Right renal pelvis (tissue), 4 donors: ENCODE measurements around the gene NFE2. TPM values are rescaled to one million over a fixed set of nuclear protein-coding genes. Genes with fewer than 3 reads are reported as not detected.
A peak's percentile ranks its signal among the peaks of the same experiment; 100 is the strongest.
"Not testable (repeated sequence)": the region's sequence is repeated elsewhere in the genome, so short reads cannot be mapped to it uniquely, and the experiment has no call there.

Experiments used
- DNase-seq, 4 donors: peaks; one replicate each; pipeline ENCODE4 v3.0.0-alpha.2; 2013; ENCODE audit warnings: low read depth in 4 of 4, low spot score in 3 of 4, missing footprints in 1 of 4
- polyA plus RNA-seq, 4 donors: library from polyadenylated mRNA; unstranded; fragments of 120-200 nt; gene quantifications; one replicate each; pipeline ENCODE4 v1.2.1, GENCODE V29; 2013; ENCODE audit not compliant: insufficient read length in 4 of 4

NFE2 gene
- polyA plus RNA-seq, 4 donors, result 2.0 to 4.8 (median 2.4) TPM

DNA sequence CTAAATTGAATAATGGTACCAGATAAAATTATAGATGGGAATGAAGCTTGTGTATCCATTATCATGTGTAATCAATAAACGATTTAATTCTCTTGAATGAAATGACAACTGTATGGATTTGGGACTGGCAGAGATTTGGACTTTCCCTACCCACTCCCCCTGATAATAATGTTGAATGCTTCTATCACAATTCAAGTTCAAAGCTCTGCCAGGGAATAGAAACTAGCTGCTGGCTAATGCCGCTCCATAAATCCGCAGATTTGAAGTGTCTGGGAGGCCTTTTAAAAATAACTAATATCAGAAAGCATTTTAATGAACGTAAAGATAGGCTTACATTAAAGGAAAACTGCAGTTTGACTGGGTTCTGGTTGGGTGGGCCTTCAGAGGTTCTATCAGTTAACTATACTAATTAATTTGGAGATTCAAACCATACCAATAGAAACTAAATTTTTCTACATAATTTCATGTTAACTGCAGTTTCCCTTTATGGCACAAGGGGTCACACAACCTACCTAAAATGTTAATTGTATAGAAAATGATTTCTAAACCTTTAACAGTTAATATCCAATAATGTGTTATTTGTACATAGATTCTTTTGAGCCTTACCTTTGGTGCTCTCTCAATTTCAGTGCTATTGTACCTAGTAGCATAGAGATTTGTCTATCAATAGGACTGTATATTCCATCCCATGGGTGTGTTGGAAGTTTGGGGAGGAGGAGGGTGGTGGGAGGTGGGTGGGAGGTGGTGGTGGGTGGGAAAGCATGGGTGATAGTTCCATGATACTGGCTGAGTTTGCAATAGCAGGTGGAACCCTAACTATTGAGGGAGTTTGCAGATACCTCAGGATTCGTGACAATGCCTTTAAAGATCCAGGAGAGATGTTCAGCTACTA is 15.4 kb downstream of the NFE2 start:
- no peak for DNase-seq

DNA sequence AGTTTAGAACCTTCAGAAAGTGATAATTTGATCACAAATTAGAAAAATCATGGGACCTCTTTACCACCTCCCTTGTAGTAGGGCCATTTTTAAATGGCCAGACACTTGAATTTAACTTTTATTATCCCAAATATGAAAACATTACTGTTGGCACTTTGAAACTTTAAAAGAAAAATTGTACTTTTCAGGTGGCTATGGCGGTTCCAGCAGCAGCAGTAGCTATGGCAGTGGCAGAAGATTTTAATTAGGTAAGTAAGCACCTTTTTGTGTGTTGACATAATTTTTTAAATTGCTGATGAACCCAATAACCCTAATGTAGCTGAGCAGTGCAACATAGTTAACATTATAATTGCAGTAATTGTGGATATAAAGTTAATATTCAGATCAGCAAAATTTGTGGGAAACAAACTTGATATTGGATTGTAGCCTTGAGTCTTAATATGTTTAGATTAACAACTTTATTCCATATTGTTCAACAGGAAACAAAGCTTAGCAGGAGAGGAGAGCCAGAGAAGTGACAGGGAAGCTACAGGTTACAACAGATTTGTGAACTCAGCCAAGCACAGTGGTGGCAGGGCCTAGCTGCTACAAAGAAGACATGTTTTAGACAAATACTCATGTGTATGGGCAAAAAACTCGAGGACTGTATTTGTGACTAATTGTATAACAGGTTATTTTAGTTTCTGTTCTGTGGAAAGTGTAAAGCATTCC is 16.6 kb downstream of the NFE2 start:
- not testable (repeated sequence) for DNase-seq

DNA sequence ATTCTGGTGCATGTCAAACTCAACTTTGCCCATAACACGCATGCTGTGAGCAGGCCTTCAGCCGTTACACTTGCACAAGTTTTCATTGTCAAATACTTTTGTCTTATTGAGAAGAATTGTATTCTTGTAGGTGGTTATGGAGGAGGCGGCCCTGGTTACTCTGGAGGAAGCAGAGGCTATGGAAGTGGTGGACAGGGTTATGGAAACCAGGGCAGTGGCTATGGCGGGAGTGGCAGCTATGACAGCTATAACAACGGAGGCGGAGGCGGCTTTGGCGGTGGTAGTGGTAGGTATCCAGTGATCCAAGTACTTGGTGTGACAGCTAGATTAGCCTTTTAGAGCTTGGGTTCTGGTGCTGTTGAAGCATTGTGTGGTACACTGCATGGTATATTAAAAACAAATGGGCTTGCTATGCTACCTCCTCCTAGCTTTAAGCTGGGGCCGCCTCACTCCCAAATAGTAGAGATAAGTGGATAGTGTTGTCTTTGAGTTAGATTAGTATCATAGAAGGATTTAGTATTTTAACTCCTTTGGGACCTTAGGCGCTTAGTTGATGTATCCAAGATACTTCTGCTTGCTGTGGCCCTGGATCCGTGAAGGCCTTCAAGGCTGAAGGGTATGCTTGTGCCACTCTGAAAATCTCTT is 17.7 kb downstream of the NFE2 start:
- no peak for DNase-seq

DNA sequence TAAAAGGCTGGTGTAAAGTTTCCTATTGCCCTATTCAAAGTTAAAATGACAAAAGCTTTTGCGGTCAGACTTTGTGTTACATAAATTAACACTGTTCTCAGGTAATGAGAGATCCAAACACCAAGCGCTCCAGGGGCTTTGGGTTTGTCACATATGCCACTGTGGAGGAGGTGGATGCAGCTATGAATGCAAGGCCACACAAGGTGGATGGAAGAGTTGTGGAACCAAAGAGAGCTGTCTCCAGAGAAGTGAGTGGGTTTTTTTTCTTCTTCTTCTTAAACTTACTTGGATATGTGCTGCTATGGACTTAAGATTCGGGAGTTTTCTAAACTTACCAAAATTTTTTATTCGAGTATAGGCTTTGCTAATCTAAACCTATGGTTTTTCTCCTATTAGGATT is 19.1 kb downstream of the NFE2 start:
- not testable (repeated sequence) for DNase-seq

DNA sequence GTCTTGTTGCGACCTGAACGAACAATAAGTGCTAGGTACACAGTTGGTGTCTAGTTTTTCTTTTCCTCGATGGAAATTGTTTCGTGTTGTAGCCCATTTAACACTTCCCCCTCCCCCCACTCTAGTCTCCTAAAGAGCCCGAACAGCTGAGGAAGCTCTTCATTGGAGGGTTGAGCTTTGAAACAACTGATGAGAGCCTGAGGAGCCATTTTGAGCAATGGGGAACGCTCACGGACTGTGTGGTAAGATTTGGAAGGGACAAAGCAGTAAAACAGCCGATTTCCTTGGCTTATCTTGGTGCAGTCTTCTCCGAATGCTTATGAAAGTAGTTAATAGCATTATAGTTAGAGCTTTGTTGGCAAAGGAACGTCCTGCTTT is 19.6 kb downstream of the NFE2 start:
- DNase-seq, result not testable (repeated sequence)

DNA sequence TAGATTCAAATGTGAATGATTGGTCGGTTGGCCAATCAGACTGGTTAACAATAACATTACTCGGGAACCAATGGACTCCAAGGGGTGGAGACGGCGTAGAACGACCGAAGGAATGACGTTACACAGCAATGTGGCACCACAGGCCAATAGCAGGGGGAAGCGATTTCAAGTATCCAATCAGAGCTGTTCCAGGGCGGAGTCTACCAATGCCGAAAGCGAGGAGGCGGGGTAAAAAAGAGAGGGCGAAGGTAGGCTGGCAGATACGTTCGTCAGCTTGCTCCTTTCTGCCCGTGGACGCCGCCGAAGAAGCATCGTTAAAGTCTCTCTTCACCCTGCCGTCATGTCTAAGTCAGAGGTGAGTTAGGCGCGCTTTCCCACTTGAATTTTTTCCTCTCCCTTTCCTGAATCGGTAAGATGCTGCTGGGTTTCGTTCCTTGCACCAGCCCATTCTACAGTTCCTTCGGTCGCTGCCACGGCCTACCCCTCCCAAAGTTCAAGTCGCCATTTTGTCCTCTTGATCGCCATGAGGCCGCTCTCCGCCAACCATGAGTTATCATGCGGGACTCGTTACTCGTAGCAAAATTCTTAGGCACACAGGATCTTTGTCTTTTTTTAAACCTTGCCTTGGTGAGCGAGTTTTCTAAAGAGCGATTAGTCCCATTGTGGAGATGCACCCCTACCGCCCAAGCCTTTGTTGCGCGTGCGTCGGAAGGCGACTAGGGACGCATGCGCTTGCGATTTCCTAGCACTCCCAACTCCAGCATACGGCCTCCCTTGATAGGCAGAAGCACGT is 20.2 kb downstream of the NFE2 start, which contains the start of gene HNRNPA1:
Gene HNRNPA1, plus strand, starts transcription at position 259 of the 793 bp plus-strand sequence. Its CDS starts 82 bp downstream, at position 341.
- DNase-seq, result peak; percentile 93 to 99 (median 98)

DNA sequence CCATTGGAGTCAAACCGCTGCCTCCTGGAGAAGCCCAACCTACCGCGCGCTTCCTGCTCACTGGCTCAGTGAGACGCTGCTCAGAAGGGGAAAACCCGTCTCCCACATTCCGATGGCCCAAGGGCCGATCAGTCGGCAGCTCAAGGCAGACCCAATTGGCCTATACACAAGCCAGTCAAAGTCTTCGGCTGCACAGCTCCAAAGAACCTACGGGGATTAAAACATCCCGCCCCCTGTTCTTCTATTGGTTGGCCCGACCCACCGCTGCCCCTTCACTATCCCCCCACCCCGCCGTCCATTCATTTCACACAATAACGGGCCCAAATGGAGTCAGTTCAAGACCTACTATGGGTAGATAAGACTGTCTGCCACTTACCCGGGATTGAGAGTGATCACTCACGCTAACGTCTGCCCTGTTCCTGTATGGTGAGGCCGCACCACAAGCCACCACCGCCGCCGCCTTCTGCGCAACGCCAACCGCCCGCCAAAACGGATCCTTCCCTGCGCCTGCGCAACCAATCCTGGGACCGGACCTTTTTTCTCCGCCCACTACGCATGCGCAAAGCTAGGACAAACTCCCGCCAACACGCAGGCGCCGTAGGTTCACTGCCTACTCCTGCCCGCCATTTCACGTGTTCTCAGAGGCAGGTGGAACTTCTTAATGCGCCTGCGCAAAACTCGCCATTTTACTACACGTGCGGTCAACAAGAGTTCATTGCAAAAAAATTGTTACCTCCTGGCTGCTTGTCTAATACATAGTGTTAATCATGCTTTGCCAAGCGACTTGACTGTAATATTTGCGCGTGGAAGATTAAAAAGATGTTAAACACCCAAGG is 21.0 kb downstream of the NFE2 start, which contains the start of gene CBX5:
Gene CBX5, minus strand, starts transcription at position 491 of the 836 bp plus-strand sequence. CDS start 22,472 bp downstream, outside the sequence.
- DNase-seq, result peak; percentile 99 to 100 (median 99)

DNA sequence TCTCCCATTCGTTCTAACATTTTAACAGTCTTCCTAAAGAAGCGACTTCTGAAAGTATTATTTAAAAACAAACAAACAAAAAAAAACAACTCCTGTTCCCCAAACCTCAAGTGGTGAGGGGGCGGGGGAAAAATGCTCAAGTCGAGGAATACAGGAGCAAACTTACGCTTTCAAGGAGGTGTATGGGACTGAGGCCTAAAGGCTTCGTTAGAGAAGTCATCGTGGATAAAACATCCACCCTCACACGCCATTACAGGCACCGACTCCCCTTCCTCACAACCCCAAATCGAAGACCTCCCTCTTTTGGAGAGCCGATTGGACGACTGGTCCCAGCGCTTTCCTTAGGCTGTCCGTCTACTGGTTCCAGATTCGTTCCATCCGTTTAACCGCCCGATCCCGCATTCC is 21.6 kb downstream of the NFE2 start:
- DNase-seq, result no peak

DNA sequence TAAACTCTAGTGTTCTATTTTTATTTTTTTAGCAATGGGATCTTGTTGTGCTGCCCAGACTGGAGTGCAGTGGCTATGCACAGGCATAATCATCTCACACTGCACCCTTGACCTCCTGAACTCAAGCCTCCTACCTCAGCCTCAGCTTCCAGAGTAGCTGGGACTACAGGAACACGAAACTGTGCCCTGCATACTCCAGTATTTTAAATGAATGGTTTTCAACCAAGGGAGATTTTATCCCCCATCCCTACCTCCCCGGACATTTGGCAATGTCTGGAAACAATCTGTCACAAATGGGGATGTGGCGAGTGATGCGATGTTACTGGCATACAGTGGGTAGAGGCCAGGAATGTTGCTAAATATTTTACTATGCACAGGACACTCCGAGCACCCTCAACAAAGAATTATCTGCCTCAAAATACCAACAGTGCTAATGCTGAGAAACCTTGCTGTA is 23.0 kb downstream of the NFE2 start:
- DNase-seq, result no peak

DNA sequence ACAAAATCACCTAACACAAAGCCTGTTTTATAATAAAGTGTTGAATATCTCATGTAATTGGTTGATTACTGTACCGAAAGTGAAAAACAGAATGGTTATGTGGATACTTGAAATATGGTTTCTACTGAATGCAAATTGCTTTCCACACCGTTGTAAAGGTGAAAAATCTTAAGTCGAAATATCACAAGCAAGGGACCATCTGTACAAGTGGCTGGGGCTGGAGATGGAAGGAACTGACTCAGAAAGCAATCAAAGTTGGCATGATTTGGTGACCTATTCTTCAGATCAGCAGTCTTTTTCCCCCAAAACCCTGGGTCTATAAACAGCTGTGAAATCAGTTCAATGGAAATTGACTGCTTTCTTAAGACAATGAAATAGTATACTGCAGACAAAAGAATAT is 24.4 kb downstream of the NFE2 start:
- no peak for DNase-seq

DNA sequence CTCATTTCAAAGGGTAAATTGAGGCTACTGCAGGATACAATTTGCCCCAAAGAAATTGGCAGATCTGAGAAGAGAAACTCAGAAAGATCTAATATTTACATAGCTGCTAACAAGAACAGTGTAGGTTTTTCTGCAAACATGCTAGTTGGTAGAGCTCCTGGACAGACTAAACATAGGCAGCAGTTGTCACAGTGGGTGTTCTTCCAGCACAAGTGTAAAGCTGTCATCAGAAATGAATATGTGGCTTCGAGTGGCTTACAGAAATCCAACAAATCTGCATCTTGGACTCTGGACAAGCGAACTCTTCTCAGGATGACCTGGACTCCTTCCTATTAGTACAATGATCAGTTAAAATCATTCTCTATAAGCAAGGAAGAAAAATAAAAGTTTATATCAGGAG is 26.8 kb downstream of the NFE2 start:
- DNase-seq, result no peak

DNA sequence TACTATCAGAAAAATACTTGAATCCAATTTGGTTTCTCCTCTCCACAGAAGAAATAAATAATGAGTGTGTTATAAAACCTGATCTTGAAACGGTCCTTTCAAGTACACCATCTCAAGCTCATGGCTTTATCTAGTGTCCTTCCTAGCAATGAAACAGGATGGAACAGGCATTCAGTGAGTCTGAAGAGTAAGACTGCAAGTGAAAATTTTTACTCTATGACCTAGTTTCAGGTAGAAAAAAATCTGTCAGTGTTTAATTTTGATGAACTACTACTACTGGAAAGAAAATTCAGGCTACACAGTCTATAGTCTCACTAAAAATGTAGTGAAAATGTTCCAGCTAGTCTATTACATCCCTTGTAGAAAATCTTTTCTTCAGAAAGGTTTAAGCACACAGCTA is 28.6 kb downstream of the NFE2 start:
- no peak for DNase-seq

DNA sequence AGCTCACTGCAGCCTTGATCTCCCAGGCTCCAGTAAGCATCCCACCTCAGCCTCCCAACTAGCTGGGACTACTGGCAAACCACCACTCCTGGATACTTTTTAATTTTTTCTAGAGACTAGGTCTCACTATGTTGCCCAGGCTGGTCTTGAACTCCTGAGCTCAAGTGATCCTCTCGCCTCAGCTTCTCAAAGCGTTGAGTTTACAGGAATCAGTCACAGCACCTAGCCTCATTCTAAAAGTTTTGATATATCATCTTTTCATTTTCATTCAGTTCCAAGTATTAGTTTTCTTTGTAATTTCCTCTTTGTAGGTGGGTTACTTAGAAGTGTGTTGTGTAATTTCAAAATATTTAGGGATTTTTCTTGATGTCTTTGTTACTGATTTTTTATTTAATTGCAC is 30.5 kb downstream of the NFE2 start:
- DNase-seq, result no peak

DNA sequence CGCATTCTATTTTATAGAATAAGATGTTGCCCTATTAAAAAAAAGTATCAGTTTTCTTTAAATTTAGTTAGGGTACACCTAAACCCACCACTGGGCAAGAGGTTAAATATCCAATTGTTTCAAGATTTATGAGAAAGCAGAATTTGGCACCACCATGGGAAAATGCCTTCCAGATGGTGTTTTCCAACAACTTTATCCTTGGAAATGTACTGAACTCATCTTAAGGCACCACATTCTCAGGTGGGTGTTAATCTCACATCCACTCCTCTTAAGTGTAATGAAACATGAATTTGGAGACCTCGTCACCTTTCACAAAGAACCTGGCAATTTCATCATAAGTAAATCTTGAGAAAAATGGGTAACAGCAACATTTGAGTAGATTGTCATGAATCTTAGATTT is 34.0 kb downstream of the NFE2 start:
- no peak for DNase-seq

DNA sequence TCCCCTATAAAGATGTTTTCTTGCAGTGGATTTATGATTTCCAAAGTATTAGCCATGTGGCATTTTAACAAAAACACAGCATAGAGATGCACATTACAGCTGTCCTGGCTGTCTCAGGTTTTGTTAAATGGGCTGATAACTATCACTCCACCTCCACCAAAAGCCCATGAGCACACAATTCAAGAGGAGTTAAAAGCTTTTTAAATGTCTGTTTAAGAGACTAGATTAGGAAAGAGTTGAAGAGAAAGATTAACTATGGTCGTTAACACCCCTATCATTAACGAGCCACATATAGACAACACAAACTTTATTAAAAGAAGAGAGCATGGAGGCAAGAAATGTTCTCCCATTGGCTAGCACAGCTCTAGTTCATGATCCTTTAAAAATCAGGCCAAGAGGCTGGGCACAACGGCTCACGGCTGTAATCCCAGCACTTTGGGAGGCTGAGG is 35.4 kb downstream of the NFE2 start:
- DNase-seq, result no peak

DNA sequence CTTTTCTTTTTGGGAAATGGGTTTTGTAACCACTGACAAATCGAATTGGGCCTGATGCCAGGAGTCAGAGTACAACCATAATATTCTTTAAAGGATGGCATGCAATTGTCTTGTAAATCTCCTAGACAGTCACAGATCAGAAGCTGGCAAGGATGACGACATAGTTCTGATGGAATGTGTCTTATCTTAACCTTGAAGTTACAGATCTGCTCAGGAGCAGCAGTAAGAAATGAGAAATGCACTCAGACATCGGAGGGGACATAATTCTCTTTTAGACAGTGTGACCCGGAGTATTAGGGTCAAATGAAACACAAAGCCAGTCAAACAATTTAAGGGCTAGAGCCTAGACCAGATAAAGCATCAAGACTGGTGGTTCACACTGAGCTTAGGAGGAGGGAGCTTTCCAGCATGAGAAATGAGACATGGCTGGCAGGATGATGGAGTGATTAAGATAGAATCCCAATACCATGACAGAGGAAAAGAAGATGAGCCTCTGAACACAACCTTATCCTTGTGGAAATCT is 38.4 kb downstream of the NFE2 start:
- no peak for DNase-seq

DNA sequence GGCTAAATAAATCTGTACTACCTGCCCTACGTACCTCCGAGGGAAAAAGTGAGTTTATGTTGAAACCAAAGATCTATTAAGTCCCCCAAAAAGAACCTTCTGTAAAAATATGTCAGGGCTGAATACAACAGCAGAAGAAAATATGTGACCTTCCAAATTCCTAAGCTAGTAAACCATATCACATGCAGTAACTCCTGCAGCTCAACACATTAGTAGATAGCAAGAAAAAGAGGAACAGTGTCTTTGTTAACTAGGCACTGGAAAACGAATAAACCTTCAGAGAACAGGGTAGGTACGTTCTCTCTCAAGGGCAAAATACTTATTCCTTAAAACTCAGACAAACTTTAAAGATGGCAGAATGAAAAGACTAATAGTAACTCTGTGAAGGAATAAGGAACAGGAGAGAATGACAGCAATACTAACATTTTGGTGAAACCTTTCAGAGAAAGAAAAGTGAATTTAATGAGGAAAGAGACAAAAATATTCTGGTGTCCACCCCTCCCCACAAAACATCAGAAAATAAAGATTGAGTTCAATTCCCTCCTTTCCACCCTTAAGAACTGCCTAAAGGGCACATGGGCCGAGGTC is 38.9 kb downstream of the NFE2 start:
- no peak for DNase-seq

DNA sequence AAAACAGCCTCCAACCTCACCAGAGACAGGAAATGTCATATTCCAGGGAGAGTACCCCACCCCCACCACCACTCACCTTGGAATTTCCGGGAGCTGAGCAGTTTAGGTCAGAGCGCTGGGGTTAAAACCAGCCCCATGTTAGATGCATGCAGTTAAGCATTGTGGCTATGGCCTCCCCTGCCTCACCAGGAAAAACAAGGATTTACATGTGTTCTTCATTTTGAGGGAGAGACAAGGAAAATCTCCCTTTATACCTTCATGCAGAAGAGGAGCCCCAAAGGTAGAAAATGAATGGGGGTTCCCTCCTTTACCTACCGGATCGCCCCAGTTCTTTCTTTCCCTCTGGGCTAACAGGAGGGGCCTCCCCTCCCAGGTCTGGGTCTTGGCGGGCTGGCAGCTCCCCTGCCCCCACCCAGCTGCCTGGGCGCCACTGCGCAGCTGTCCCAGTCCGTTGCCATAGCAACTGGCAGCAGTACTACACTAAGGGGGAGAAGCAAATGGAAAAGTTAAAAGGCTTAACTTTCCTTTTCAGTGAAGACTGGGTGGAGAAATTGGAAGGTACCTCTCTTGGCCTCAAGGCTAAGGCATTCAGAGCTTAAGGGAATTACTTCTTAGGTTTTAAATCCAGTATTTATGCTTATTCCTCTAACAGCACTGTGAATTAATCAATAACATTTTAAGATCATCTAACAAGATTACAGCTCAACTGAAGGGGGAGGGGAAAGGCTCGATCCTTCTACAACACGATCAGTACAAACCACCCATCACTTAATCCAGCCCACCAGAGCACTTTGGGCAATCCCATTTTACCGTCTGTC is 41.4 kb downstream of the NFE2 start:
- DNase-seq, result peak; percentile 76 to 83 (median 81)
